Upper lobe of left lung (tissue), 6 donors: ENCODE data around the gene EPHA5. TPM values are rescaled to one million over a fixed set of nuclear protein-coding genes. Genes with fewer than 3 reads are reported as not detected.

Experiments
- ATAC-seq, 2 donors: fragments of 200-7000 bp; cut with Tn5 transposase; one replicate each; pipeline ENCODE4 v1.9.1; 2022; ENCODE audit warnings: mild to moderate bottlenecking in 2 of 2, moderate library complexity in 2 of 2; ENCODE audit not compliant: low FRiP score in 2 of 2
- DNase-seq, 2 donors: peaks; one replicate each; pipeline ENCODE4 v3.0.0-alpha.2; 2019 to 2020
- H3K27ac ChIP-seq, 4 donors: fragments of 200-600 bp; sonication (generic); one replicate each; pipeline ENCODE4 v1.5.1; 2016 to 2019
- H3K27me3 ChIP-seq, 4 donors: fragments of 200-600 bp; sonication (generic); one replicate each; pipeline ENCODE4 v1.5.1; 2017 to 2019
- H3K36me3 ChIP-seq, 4 donors: fragments of 200-600 bp; sonication (generic); one replicate each; pipeline ENCODE4 v1.5.1; 2016 to 2019
- H3K4me1 ChIP-seq, 4 donors: fragments of 200-600 bp; sonication (generic); one replicate each; pipeline ENCODE4 v1.5.1; 2018 to 2019
- H3K4me3 ChIP-seq, 4 donors: fragments of 200-600 bp; sonication (generic); one replicate each; pipeline ENCODE4 v1.5.1; 2017 to 2019; ENCODE audit warnings: mild to moderate bottlenecking in 2 of 4, moderate library complexity in 1 of 4
- H3K9me3 ChIP-seq, 4 donors: fragments of 200-600 bp; sonication (generic); one replicate each; pipeline ENCODE4 v1.5.1; 2018 to 2019
- EP300 ChIP-seq, 4 donors: sonication (generic); formaldehyde crosslinking; IDR thresholded peaks; one replicate each; pipeline ENCODE4 v1.5.1; 2017; ENCODE audit warnings: antibody characterized with exemption in 4 of 4, control low read depth in 2 of 4
- POLR2A ChIP-seq, 4 donors: fragments of 450-650 bp; IDR thresholded peaks; one replicate each; pipeline ENCODE4 v1.5.1; 2016 to 2017; ENCODE audit warnings: antibody characterized with exemption in 4 of 4, mild to moderate bottlenecking in 2 of 4
- POLR2AphosphoS5 ChIP-seq, 2 donors: sonication (generic); formaldehyde crosslinking; IDR thresholded peaks; one replicate each; pipeline ENCODE4 v1.5.1; 2017; ENCODE audit warnings: antibody characterized with exemption in 2 of 2
- WGBS, 2 donors: methylation state at CpG; one replicate each; pipeline ENCODE4 v1.1.5; 2017 to 2018; 5-methylcytosine and 5-hydroxymethylcytosine counted together
- total RNA-seq, 6 donors: library from RNA; depleted of rRNA in 4 of 6; stranded (reverse); fragments of >200 nt in 4 of 6; gene quantifications; one replicate each; pipeline versions ENCODE4 v1.1.0 to v1.2.1, GENCODE V29; 2016 to 2021
- TF ChIP-seq, protein P1 (sequence below), 6 experiments: fragments of 450-650 bp in 4 of 6; fragments of 200-600 bp in 2 of 6; sonication (generic) in 2 of 6; IDR thresholded peaks; one replicate each; pipeline ENCODE4 v1.5.1; 2016 to 2019; ENCODE audit warnings: antibody characterized with exemption in 6 of 6
- donor health status: DM: no; HTN: no; CAD: no; lungs with moderate emphysema.
- donor health status: DM: no; HTN: yes; CAD: no; lungs with severe emphysema.

EPHA5 gene
- total RNA-seq, 6 donors from 2014 or later = 0.03 to 0.11 TPM; not detected in 4

DNA sequence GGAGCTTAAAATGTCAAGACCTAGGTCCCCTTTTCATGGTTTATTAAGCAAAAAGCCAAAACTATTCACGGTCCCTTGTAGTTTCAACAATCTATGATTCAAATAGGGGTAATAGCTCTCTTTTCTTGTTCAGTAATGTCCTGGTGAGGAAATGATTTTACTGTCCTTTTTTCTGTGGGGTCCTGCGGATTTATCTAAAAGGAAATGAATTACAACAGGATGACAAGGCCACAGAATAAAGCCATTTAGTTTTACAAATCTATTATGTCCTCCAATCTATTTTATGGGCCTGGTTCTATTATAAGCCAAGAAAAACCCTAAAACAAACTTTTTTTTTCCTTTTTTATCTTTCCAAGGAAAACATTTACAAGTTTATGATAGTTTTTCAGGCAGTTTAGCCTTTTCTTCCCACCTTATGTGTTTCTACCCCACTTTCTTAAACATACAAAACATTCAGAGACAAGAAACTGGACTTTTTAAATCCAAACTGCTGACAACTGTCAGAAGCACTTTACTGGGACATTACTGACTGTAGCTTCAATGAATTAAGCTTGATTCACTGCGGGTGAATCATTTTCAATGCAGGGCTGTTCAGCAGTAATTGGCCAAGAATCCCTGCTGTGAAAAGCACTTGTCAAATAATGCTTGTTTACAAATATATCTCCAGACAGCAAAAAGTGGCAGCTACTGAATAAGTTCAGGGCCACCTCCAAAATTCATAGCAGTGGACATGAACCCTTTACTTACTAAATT lies 4.3 kb downstream of the EPHA5 start:
- no peak for ATAC-seq
- Histone ChIP-seq H3K27ac (no peak overlapping the region), H3K4me3 (no peak overlapping the region), H3K9me3 (no peaks in the 10 kb centered on the region), H3K4me1 (peaks cover 5 to 31% (median 25%) of the 10 kb centered on the region in 4 donors), H3K27me3 (peaks cover 0 to 23% (median 13%) of the 10 kb centered on the region in 4 donors), H3K36me3 (no peaks in the 10 kb centered on the region)
- 57% methylated on average over 3 of the region's 3 CpGs for WGBS, 2 donors
- TF ChIP-seq EP300 (IDR thresholded peaks at IDR 0.05) (no peak), POLR2AphosphoS5 (IDR thresholded peaks at IDR 0.05) (no peak), POLR2A (IDR thresholded peaks at IDR 0.05) (no peak)
- TF ChIP-seq, protein P1, sequence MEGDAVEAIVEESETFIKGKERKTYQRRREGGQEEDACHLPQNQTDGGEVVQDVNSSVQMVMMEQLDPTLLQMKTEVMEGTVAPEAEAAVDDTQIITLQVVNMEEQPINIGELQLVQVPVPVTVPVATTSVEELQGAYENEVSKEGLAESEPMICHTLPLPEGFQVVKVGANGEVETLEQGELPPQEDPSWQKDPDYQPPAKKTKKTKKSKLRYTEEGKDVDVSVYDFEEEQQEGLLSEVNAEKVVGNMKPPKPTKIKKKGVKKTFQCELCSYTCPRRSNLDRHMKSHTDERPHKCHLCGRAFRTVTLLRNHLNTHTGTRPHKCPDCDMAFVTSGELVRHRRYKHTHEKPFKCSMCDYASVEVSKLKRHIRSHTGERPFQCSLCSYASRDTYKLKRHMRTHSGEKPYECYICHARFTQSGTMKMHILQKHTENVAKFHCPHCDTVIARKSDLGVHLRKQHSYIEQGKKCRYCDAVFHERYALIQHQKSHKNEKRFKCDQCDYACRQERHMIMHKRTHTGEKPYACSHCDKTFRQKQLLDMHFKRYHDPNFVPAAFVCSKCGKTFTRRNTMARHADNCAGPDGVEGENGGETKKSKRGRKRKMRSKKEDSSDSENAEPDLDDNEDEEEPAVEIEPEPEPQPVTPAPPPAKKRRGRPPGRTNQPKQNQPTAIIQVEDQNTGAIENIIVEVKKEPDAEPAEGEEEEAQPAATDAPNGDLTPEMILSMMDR (IDR thresholded peaks at IDR 0.05) = no peak
- no peak for DNase-seq

DNA sequence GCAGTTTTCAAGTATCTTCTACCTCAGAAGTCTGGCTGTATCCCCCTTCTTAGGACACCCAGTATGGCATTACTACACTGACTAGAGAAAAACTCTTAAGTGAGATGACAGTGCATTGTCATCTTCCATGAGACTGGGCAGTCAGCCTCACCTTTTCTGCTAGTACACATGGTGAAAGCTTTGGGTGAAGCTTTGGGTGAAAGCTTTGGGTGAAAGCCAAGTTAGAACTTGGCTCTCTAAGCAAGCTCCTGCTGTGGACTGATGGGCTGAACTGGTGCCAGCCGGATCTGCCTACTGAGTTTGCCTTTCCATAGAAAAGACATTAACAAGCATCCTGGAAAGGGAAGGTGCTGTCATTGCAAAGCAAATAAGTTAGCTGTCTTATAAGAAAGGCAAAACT lies 8.8 kb downstream of the EPHA5 start:
- H3K4me3 ChIP-seq = no peak overlapping the region
- no peaks in the 10 kb centered on the region for H3K4me1 ChIP-seq
- no peaks in the 10 kb centered on the region for H3K36me3 ChIP-seq
- ATAC-seq (no peak), DNase-seq (no peak)
- 14 to 46% methylated on average over 1 of the region's 1 CpG for WGBS, 2 donors
- TF ChIP-seq EP300 (IDR thresholded peaks at IDR 0.05) = no peak
- no peak for TF ChIP-seq POLR2A (IDR thresholded peaks at IDR 0.05)
- TF ChIP-seq, protein P1 (IDR thresholded peaks at IDR 0.05) = no peak
- no peak for TF ChIP-seq POLR2AphosphoS5 (IDR thresholded peaks at IDR 0.05)
- H3K27me3 ChIP-seq = no peaks in the 10 kb centered on the region
- H3K27ac ChIP-seq = no peak overlapping the region
- no peaks in the 10 kb centered on the region for H3K9me3 ChIP-seq

DNA sequence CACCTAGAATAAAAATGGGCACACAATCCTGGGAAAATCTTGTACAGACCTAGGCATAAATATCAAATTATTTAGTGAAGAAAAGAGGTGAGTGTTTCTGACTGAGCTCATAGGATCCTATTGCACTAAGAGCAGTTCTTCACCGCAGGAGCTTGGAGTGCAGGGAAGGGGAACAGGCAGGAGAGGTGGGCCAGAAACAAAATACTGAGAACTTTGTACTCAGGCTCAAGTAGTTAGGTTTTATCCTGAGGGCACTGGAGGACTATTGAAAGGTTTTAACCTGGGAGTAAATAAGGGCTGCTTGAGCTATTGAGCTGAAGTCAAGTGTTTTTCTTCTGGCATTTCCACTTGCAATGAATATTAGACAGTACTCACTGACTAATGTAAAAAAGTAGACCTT lies 12.2 kb downstream of the EPHA5 start:
- no peaks in the 10 kb centered on the region for H3K27me3 ChIP-seq
- H3K4me1 ChIP-seq = no peaks in the 10 kb centered on the region
- WGBS, 2 donors = 31 to 45% methylated on average over 1 of the region's 1 CpG
- DNase-seq (peak in 1 of 2 donors; percentile 46), ATAC-seq (peak in 1 of 2 donors; percentile 68)
- no peak overlapping the region for H3K4me3 ChIP-seq
- TF ChIP-seq, protein P1 (IDR thresholded peaks at IDR 0.05) = no peak
- peak in 1 of 4 donors; percentile 18 for TF ChIP-seq EP300 (IDR thresholded peaks at IDR 0.05)
- no peaks in the 10 kb centered on the region for H3K9me3 ChIP-seq
- H3K36me3 ChIP-seq = no peaks in the 10 kb centered on the region
- no peak overlapping the region for H3K27ac ChIP-seq

DNA sequence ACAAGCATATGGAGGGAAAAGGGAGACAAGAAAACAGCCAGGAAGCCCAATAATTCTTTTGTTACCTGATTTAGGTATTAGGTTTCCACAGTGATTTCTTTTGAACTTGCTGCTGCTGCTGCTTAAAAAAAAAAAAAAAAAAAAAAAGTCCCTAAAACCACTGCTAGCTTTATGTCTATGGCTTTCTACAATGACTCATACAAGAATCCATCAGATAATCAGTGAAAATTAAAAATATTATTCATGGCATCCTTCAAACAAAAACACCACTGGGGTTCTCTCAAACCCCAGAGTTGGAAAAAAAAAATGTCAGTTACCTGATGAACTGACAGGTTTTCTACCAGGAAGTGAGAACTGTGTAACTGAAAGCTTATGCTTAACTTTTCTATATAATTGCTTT lies 14.3 kb downstream of the EPHA5 start:
- H3K4me3 ChIP-seq = no peak overlapping the region
- no peaks in the 10 kb centered on the region for H3K4me1 ChIP-seq
- no peaks in the 10 kb centered on the region for H3K36me3 ChIP-seq
- ATAC-seq = no peak
- H3K9me3 ChIP-seq = no peaks in the 10 kb centered on the region
- H3K27ac ChIP-seq = no peak overlapping the region
- TF ChIP-seq POLR2AphosphoS5 (IDR thresholded peaks at IDR 0.05) (no peak), POLR2A (IDR thresholded peaks at IDR 0.05) (no peak), EP300 (IDR thresholded peaks at IDR 0.05) (no peak)
- TF ChIP-seq, protein P1 (IDR thresholded peaks at IDR 0.05) = no peak
- no peaks in the 10 kb centered on the region for H3K27me3 ChIP-seq
- no peak for DNase-seq

DNA sequence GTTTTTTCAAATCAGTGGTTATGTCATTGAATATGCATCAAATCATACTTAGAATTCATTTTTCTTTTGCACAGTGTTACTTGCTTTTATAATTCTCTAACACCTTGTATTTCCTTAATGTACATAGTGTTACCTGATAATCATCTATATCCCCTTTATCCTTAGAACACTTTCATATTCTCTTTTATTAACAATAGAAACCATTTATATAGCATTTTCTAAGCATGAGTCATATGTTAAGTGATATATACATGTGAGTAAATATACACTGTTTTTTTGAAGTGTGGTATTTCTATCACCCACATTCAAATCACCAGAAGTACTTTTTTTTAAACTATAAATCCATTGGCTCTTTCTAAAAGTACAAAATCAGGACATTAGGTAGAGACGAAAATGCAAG lies 15.3 kb downstream of the EPHA5 start:
- ATAC-seq (no peak), DNase-seq (no peak)
- Histone ChIP-seq H3K27me3 (no peaks in the 10 kb centered on the region), H3K4me3 (no peak overlapping the region), H3K9me3 (no peaks in the 10 kb centered on the region), H3K36me3 (no peaks in the 10 kb centered on the region), H3K4me1 (no peaks in the 10 kb centered on the region), H3K27ac (no peak overlapping the region)
- 91 to 100% methylated on average over 1 of the region's 1 CpG for WGBS, 2 donors
- TF ChIP-seq, protein P1 (IDR thresholded peaks at IDR 0.05) = no peak
- TF ChIP-seq POLR2A (IDR thresholded peaks at IDR 0.05) = no peak
- no peak for TF ChIP-seq EP300 (IDR thresholded peaks at IDR 0.05)
- TF ChIP-seq POLR2AphosphoS5 (IDR thresholded peaks at IDR 0.05) = no peak
